Neural progenitor cell (in vitro differentiated cells): ENCODE results near the gene GRK1. TPM values are rescaled to one million over a fixed set of nuclear protein-coding genes. Genes with fewer than 3 reads are reported as not detected.

Source experiments
- DNase-seq: peaks from one replicate; pipeline ENCODE4 v3.0.0-alpha.2; 2016; ENCODE audit warnings: low spot score
- H2AFZ ChIP-seq: fragments of 200-600 bp; sonication (generic); replicated peaks from 2 replicates; pipeline ENCODE4 v1.6.1; 2016; ENCODE audit warnings: antibody characterized with exemption
- H3F3A ChIP-seq: fragments of 200-600 bp; sonication (generic); 2 replicates; pipeline ENCODE4 v1.6.1; 2016; ENCODE audit warnings: antibody characterized with exemption, low read depth
- H3K27ac ChIP-seq: fragments of 200-600 bp; sonication (generic); 2 replicates; pipeline ENCODE4 v1.5.1; 2016; ENCODE audit warnings: mild to moderate bottlenecking
- H3K27me3 ChIP-seq: fragments of 200-600 bp; sonication (generic); 2 replicates; pipeline ENCODE4 v1.6.1; 2016; ENCODE audit warnings: mild to moderate bottlenecking, moderate library complexity
- H3K36me3 ChIP-seq: fragments of 200-600 bp; sonication (generic); 2 replicates; pipeline ENCODE4 v1.5.1; 2016
- H3K4me1 ChIP-seq: fragments of 200-600 bp; sonication (generic); 2 replicates; pipeline ENCODE4 v1.6.1; 2016; ENCODE audit warnings: mixed run types
- H3K4me2 ChIP-seq: fragments of 200-600 bp; sonication (generic); 2 replicates; pipeline ENCODE4 v1.6.1; 2016
- H3K4me3 ChIP-seq: fragments of 200-600 bp; sonication (generic); 2 replicates; pipeline ENCODE4 v1.5.1; 2016
- H3K79me2 ChIP-seq: fragments of 200-600 bp; sonication (generic); 2 replicates; pipeline ENCODE4 v1.6.1; 2016; ENCODE audit warnings: low read depth
- H3K9ac ChIP-seq: fragments of 200-600 bp; sonication (generic); 2 replicates; pipeline ENCODE4 v1.6.1; 2016
- H3K9me3 ChIP-seq: fragments of 200-600 bp; sonication (generic); 2 replicates; pipeline ENCODE4 v1.5.1; 2016; ENCODE audit warnings: low read depth
- H4K20me1 ChIP-seq: fragments of 200-600 bp; sonication (generic); 2 replicates; pipeline ENCODE4 v1.6.1; 2016; ENCODE audit warnings: low read depth
- H3K27ac Mint-ChIP-seq: 3 replicates; pipeline ENCODE4 v1.8.0; 2021; ENCODE audit warnings: mixed read lengths
- H3K27me3 Mint-ChIP-seq: 2 replicates; pipeline ENCODE4 v1.8.0; 2022; ENCODE audit warnings: low read depth, mild to moderate bottlenecking, inconsistent platforms, moderate library complexity, mixed read lengths; ENCODE audit not compliant: insufficient read depth
- H3K36me3 Mint-ChIP-seq: 3 replicates; pipeline ENCODE4 v1.8.0; 2021; ENCODE audit warnings: mixed read lengths
- H3K4me1 Mint-ChIP-seq: 3 replicates; pipeline ENCODE4 v1.8.0; 2021; ENCODE audit warnings: mixed read lengths
- H3K4me3 Mint-ChIP-seq: 3 replicates; pipeline ENCODE4 v1.8.0; 2021; ENCODE audit warnings: mild to moderate bottlenecking, moderate library complexity, mixed read lengths
- H3K9me3 Mint-ChIP-seq: 3 replicates; pipeline ENCODE4 v1.8.0; 2020; ENCODE audit warnings: mixed read lengths
- CTCF ChIP-seq: fragments of 200-600 bp; sonication (generic); IDR thresholded peaks from 2 replicates; pipeline ENCODE4 v1.5.1; 2017; ENCODE audit warnings: antibody characterized with exemption, mild to moderate bottlenecking
- EZH2 ChIP-seq: fragments of 200-600 bp; sonication (generic); IDR thresholded peaks from 2 replicates; pipeline ENCODE4 v1.6.1; 2017; ENCODE audit warnings: antibody characterized with exemption, mild to moderate bottlenecking, moderate library complexity
- EZH2phosphoT487 ChIP-seq: fragments of 200-600 bp; sonication (generic); IDR thresholded peaks from 2 replicates; pipeline ENCODE4 v1.6.1; 2017; ENCODE audit warnings: antibody characterized with exemption
- total RNA-seq: library from RNA; depleted of rRNA; stranded (reverse); fragments of >200 nt; gene quantifications from 2 replicates; pipeline ENCODE4 v1.2.3, GENCODE V29; 2015; ENCODE audit warnings: low replicate concordance

GRK1 gene
- total RNA-seq, 1 donor from 2014 or later: not detected

GRCh38 chr13:113764793-113765563 lies 98.0 kb downstream of the GRK1 start:
- Histone ChIP-seq H3K27me3 (peaks cover 19% of the 10 kb centered on the region), H3K4me1 (peaks cover 4% of the 10 kb centered on the region), H3K9me3 (no peaks in the 10 kb centered on the region), H3K36me3 (no peaks in the 10 kb centered on the region), H3K9ac (no peak overlapping the region), H3F3A (peaks cover 4% of the 10 kb centered on the region), H3K79me2 (no peaks in the 10 kb centered on the region), H4K20me1 (peaks cover 12% of the 10 kb centered on the region), H3K4me3 (no peak overlapping the region), H2AFZ (no peak overlapping the region), H3K4me2 (no peak overlapping the region), H3K27ac (no peak overlapping the region)
- DNase-seq: no peak
- Mint-ChIP-seq H3K27ac (no peak overlapping the region), H3K4me3 (no peak overlapping the region), H3K9me3 (no peaks in the 10 kb centered on the region), H3K27me3 (peaks cover 10% of the 10 kb centered on the region), H3K36me3 (no peaks in the 10 kb centered on the region), H3K4me1 (peaks cover 4% of the 10 kb centered on the region)
- no peak for TF ChIP-seq CTCF
- no peak for TF ChIP-seq EZH2phosphoT487
- TF ChIP-seq EZH2: no peak

GRCh38 chr13:113765564-113765910 lies 98.5 kb downstream of the GRK1 start:
- no peak for DNase-seq

GRCh38 chr13:113766035-113766800 lies 99.2 kb downstream of the GRK1 start:
- Mint-ChIP-seq H3K9me3 (no peaks in the 10 kb centered on the region), H3K36me3 (no peaks in the 10 kb centered on the region), H3K27me3 (peaks cover under 1% of the 10 kb centered on the region), H3K4me3 (no peak overlapping the region), H3K4me1 (peaks cover 2% of the 10 kb centered on the region), H3K27ac (no peak overlapping the region)
- H3K4me2 ChIP-seq: no peak overlapping the region
- no peaks in the 10 kb centered on the region for H3K4me1 ChIP-seq
- peaks cover 12% of the 10 kb centered on the region for H4K20me1 ChIP-seq
- H3K36me3 ChIP-seq: no peaks in the 10 kb centered on the region
- H3K27ac ChIP-seq: no peak overlapping the region
- H3K79me2 ChIP-seq: no peaks in the 10 kb centered on the region
- no peak overlapping the region for H3K9ac ChIP-seq
- no peak overlapping the region for H3K4me3 ChIP-seq
- H3K9me3 ChIP-seq: no peaks in the 10 kb centered on the region
- DNase-seq: no peak
- peaks cover 7% of the 10 kb centered on the region for H3K27me3 ChIP-seq
- TF ChIP-seq EZH2phosphoT487: no peak
- no peaks in the 10 kb centered on the region for H3F3A ChIP-seq
- no peak overlapping the region for H2AFZ ChIP-seq

More at GRCh38 chr13:113765564-113765910, 98.5 kb downstream of the GRK1 start:
- TF ChIP-seq EZH2: no peak
- no peak for TF ChIP-seq CTCF
- no peak for TF ChIP-seq EZH2phosphoT487
- H3K9me3 Mint-ChIP-seq: no peaks in the 10 kb centered on the region
- Histone ChIP-seq H3K9ac (no peak overlapping the region), H2AFZ (no peak overlapping the region), H3K9me3 (no peaks in the 10 kb centered on the region), H3K4me1 (no peaks in the 10 kb centered on the region), H3K4me2 (no peak overlapping the region), H3K4me3 (no peak overlapping the region), H4K20me1 (peaks cover 12% of the 10 kb centered on the region), H3K36me3 (no peaks in the 10 kb centered on the region), H3K27ac (no peak overlapping the region), H3K27me3 (peaks cover 14% of the 10 kb centered on the region), H3F3A (no peaks in the 10 kb centered on the region), H3K79me2 (no peaks in the 10 kb centered on the region)
- H3K4me1 Mint-ChIP-seq: peaks cover 2% of the 10 kb centered on the region
- H3K36me3 Mint-ChIP-seq: no peaks in the 10 kb centered on the region
- H3K27ac Mint-ChIP-seq: no peak overlapping the region
- H3K4me3 Mint-ChIP-seq: no peak overlapping the region
- H3K27me3 Mint-ChIP-seq: peaks cover 6% of the 10 kb centered on the region

DNA sequence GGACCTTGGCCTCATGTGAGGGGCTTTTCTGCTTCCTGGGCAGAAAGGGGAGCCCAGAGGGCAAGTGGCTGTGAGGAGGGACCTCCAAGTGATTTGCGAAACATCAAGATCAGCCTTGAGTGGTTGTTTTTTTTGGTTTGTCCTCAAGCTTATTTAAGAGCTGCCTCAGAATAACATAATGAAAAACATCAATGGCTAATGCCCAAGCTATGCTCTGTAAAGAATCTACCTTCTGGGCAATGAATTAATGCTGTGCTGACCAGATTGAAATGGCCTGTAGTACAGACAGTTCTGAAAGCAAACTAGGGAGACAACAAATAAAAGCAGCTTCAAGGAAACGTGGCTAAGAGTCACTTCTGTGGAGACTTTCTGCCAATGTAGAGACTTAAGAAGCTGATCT lies 100.3 kb downstream of the GRK1 start:
- no peak for DNase-seq
- Mint-ChIP-seq H3K9me3 (no peaks in the 10 kb centered on the region), H3K4me3 (no peak overlapping the region)

More for the DNA sequence above, 100.3 kb downstream of the GRK1 start:
- Mint-ChIP-seq H3K4me1 (peaks cover 2% of the 10 kb centered on the region), H3K27ac (no peak overlapping the region), H3K27me3 (no peaks in the 10 kb centered on the region), H3K36me3 (no peaks in the 10 kb centered on the region)
- no peaks in the 10 kb centered on the region for H3K4me1 ChIP-seq
- H4K20me1 ChIP-seq: peaks cover 12% of the 10 kb centered on the region
- no peak for TF ChIP-seq EZH2phosphoT487
- no peak for TF ChIP-seq EZH2
- TF ChIP-seq CTCF: no peak
- no peaks in the 10 kb centered on the region for H3F3A ChIP-seq
- H2AFZ ChIP-seq: no peak overlapping the region
- no peaks in the 10 kb centered on the region for H3K79me2 ChIP-seq
- H3K27me3 ChIP-seq: no peaks in the 10 kb centered on the region
- H3K4me3 ChIP-seq: no peak overlapping the region
- no peak overlapping the region for H3K27ac ChIP-seq
- no peaks in the 10 kb centered on the region for H3K36me3 ChIP-seq
- no peak overlapping the region for H3K4me2 ChIP-seq
- no peaks in the 10 kb centered on the region for H3K9me3 ChIP-seq
- no peak overlapping the region for H3K9ac ChIP-seq
